Inflammatory macrophage treated with lipopolysaccharide for 1 hour (primary cell): ENCODE results near the gene CDCA4.
A peak's percentile ranks its signal among the peaks of the same experiment; 100 is the strongest.
"Not testable (repeated sequence)": the region's sequence is repeated elsewhere in the genome, so short reads cannot be mapped to it uniquely, and the experiment has no call there.

Experiments
- DNase-seq, 2 donors: peaks; one replicate each; pipeline ENCODE4 v3.0.0-alpha.2; 2020 to 2022

Gene CDCA4

GRCh38 chr14:105032451-105032901 is 11.6 kb upstream of the CDCA4 start:
- DNase-seq, result not testable (repeated sequence)

- DNase-seq, result no peak
Measured at GRCh38 chr14:105030836-105031396, 10.0 kb upstream of the CDCA4 start.

- DNase-seq, result no peak
Measured at GRCh38 chr14:105030194-105030593, 9.3 kb upstream of the CDCA4 start.

GRCh38 chr14:105029402-105029801 is 8.5 kb upstream of the CDCA4 start:
- no peak for DNase-seq

GRCh38 chr14:105028251-105028927 is 7.5 kb upstream of the CDCA4 start:
- DNase-seq, result no peak

- not testable (repeated sequence) for DNase-seq
Measured at GRCh38 chr14:105027718-105028117, 6.8 kb upstream of the CDCA4 start.

- no peak for DNase-seq
Measured at GRCh38 chr14:105026802-105027563, 6.1 kb upstream of the CDCA4 start.

GRCh38 chr14:105026033-105026785 is 5.3 kb upstream of the CDCA4 start:
- DNase-seq, result peak; percentile 64 to 65

GRCh38 chr14:105025429-105025828 is 4.5 kb upstream of the CDCA4 start:
- no peak for DNase-seq

- DNase-seq, result no peak
Measured at GRCh38 chr14:105023791-105024480, 3.1 kb upstream of the CDCA4 start.

GRCh38 chr14:105023144-105023543 is 2.3 kb upstream of the CDCA4 start:
- no peak for DNase-seq

GRCh38 chr14:105022276-105022670 is 1.4 kb upstream of the CDCA4 start:
- DNase-seq, result no peak

- peak in 1 of 2 donors; percentile 47 for DNase-seq
Measured at GRCh38 chr14:105021656-105022275, 883 bp upstream of the CDCA4 start.

- peak in 1 of 2 donors; percentile 37 for DNase-seq
Measured at GRCh38 chr14:105019861-105020814, 745 bp downstream of the CDCA4 start.

GRCh38 chr14:105018414-105018813 is 2.5 kb downstream of the CDCA4 start:
- DNase-seq, result no peak

- DNase-seq, result no peak
Measured at GRCh38 chr14:105015905-105016304, 5.0 kb downstream of the CDCA4 start.

GRCh38 chr14:105015242-105015641 is 5.6 kb downstream of the CDCA4 start:
- DNase-seq, result no peak

- no peak for DNase-seq
Measured at GRCh38 chr14:105014631-105015030, 6.3 kb downstream of the CDCA4 start.

- no peak for DNase-seq
Measured at GRCh38 chr14:105014032-105014431, 6.9 kb downstream of the CDCA4 start.

- no peak for DNase-seq
Measured at GRCh38 chr14:105013150-105013785, 7.6 kb downstream of the CDCA4 start.
